ENCODE data around the gene ATP5PB.
A peak's percentile ranks its signal among the peaks of the same experiment; 100 is the strongest.

The ATP5PB gene

DNA sequence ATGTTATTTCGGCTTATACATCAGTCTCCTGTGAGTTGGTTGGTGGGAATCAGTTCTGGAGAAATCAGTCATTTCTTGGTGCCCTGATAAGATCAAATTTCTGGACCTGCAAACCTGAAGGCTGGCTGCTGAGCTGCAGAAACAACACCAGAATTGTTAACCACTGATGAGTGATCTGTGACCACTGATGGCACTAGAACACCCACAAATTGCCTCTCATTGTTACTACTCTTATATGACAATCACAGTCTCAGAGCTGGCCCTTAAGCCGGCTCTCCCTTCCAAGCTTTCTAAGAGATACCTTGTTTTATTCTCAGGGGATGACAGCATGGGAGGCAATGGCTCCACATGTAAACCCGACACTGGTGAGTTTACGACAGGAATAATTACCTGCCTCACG, 26.4 kb downstream of the ATP5PB start:
- peak; percentile 13 to 18 for DNase-seq (ENCODE audit: low read depth in 2 of 2)

DNA sequence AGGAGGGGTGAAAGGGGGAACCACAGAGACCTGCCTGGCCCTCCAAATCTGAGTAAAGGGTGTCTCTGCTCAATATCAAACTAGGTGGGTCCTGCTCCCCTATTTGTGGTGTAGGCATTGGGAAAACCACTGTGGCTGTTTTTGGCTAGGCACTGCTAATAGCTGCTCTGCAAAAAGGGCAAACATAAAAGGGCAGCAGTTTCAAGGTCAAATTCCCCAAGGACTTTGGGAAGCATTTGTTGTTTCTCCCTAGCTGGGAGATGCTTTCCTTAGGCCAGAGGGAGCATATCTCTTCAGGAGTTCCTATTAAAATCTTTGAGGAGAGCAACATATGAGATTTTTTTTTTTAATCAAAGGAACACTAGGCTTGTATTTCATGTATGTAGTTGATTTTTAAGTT, 26.9 kb downstream of the ATP5PB start:
- DNase-seq (ENCODE audit: low read depth in 2 of 2) = no peak

DNA sequence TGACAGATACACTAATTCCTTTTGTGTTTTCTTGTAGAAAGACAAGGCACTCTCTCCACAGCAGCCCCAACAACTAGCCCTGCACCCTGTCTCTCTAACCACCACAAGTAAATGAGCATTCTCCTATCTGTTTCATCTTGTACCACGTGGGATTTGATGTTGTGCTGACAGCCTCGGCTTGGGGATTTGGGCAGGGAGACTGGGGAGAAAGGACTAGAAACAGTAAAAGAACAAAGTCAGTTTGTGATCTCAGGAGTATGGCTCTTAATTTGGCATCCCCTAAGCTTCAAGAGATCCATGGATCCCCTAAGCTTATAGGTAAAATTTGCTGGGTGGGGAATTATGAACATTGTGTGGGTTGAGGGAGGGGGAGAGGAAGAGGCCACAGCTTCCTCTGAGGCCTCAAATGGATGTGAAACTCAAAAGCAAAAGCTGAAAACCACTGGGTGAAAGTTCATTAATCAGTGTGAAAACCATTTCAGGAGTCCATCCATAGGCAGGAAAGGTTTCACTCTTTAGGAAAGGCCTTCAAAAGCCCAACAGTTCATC, 27.6 kb downstream of the ATP5PB start:
- peak; percentile 10 to 14 for DNase-seq (ENCODE audit: low read depth in 2 of 2)

DNA sequence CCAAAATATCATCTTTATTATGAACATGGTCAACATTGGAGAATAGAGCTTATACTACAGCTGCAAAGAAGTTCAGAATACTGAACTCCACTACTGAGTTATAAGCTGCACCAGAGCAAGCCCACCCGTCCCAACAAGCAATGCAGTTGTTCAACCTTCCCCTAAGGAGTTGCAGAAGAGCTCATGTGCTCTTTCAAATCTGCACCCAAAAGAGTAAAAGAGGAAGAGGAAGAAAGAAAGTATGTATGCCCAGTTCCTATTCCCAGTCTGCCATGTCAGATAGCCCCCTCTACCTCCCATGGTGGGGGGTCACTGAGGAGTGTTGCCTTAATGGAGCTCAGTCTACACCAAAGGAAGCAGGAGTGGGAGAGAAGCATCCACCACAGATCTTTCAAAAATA, 31.4 kb downstream of the ATP5PB start:
- DNase-seq (ENCODE audit: low read depth in 2 of 2) = no peak

DNA sequence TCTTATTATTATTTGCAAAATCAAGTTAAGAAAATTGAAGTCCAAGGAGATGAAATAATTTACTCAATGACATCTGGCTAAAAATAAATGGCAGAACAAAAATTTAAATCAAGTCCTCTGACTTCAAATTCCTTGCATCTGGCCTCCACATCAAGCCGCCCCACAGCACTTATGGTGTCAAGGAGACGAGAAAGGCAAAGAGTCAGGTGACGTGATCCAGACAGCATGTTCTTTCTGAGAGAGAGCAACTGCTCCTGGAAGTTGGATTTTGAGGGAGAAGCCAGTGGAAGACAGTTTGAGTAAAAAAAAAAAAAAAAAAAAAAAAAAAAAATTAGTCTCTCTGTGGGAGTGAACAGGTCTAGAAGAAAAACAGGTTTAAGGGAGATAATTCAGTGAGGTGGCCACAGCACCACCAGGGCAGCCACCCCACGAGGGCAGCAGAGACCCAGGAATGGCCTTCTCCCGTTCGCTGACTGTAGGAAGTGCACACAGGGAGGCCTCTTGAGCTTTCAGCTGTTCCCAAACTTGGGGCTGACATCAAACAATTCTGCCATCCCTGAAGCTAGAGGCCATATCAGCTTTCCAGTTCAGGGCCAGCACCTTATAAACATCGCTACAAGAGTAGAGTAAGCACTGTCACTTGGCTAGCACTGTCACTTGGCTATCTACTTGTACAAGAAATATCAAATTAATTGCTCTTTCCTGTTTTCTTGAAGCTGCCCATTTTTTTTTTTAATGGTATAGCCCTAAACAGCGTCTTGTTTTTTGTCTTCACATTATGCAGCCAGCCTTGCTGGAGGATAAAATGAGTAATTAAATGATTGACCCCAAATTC, 32.3 kb downstream of the ATP5PB start:
- DNase-seq (ENCODE audit: low read depth in 2 of 2) = peak; percentile 32 to 49

DNA sequence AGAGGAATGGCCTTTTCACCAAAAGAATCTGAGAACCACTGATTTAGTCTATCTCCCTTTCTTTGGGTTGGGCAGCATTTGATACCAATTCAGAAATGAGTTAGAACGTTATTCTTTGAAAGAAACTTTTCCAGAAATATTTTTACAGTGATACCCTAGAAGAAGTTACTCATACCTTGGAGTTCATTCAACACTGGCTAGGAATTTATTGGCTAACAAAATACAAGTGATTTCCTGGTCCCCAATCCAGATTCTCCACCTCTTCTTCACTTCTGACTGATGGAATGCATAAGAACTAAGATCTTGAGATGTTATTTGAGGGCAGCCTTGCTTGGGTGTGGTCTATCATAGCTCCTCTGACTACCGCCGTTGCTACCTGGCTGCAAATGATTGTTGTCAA, 33.9 kb downstream of the ATP5PB start:
- DNase-seq (ENCODE audit: low read depth in 2 of 2) = no peak

DNA sequence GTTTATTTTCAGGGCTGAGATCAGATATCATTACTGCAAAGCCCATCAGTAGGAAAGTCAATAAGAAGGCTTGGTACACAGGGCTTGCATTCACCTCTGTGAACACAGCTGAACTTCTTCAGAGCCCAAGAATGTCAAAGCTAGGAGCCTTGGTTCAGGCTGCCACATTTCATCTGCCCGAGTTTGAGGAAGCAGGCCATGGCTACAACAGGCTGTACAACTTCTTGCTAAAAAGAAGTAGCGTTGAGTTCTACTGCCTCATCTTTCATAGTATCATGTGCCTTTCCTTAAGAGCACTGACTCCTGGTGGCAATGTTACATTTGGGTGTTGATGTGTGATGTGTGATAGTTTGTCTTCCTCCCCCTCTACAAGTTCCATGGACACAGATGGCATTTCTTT, 34.6 kb downstream of the ATP5PB start:
- DNase-seq (ENCODE audit: low read depth in 2 of 2) = no peak

DNA sequence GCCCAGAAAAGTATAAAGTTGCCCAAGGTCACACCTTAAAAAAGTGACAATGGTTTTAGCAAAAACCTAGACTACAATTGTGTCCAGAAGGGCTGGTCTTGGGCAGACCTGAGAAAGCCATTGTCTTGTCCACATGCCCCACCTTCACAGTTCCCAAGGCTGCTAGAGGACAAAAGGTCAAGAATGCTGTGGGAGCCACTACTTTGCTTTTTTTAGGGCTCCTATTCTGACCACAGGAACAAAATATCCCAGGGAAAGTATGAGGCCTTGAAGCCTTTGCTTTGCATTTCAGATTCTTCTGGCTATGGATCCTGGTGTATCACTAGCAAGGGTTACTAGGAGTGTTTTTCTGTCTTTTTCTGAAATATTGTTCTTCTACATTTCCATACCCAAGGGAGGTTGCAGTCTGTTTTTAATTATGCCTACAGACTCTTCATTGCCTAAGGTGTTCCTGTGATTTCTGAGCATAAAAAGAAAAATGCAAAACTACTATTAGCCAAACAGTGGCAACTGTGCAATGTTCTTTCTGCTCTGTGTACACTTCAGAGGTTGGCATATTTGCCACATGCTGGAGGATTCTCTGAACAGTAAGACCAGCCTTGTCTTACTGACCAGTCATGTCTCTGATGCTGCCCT, 35.2 kb downstream of the ATP5PB start:
- no peak for DNase-seq (ENCODE audit: low read depth in 2 of 2)

DNA sequence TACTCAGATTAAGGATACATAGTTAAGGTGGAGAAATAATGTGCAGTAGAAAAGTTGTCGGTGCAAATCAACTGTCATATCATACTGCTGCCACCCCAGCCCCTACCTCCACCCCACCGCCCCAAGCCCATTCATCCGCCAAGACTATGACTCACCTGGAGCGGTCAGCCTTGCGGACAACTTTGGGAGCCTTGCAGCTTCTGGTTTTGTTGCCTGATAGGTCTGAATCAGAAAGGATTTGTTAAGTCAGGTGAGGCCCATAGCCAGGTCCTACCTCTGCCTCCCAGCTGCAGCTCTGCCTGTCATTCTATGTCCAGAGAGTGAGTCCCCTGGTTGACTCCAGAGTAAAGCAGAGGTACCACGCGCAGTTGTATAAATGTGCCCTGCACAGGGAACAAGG, 37.2 kb downstream of the ATP5PB start:
- no peak for DNase-seq (ENCODE audit: low read depth in 2 of 2)

DNA sequence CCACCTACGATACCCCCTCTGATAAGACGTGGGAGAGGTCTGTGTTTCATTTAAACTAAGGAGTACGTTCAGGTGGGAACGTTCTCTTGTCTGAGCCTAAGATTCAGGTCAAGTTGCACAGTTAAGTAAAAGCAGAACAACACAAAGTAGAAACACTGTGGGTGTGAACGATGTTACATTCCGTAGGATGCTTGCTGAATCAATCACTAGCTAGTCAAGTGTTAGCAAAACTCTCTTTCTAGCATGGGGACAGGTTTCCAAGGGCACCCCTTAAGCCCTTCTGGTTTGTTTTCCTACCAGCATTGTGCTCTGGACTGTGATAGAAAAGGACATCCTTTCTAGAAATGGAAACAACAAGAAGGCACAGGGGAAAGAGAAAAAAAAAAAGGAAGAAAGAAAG, 37.9 kb downstream of the ATP5PB start:
- DNase-seq (ENCODE audit: low read depth in 2 of 2) = no peak

DNA sequence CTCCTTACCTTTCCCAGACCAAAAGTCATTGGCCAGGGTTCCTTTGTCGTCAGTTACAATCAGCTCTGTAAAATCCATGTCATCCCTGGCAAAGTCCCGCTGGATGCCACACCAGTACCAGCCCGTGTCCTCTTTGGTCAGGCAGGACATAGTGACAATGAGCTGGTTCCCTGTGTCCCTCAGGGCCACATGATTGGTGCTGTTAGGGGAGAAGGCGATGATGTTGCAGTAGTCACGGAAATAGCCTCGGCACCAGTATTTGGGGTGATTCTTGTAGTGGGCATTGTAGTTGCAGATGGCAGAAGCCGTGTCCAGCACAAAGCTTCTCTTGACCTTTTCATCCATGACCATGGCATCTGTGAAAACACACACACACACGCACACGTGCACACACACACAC, 39.4 kb downstream of the ATP5PB start:
- no peak for DNase-seq (ENCODE audit: low read depth in 2 of 2)

DNA sequence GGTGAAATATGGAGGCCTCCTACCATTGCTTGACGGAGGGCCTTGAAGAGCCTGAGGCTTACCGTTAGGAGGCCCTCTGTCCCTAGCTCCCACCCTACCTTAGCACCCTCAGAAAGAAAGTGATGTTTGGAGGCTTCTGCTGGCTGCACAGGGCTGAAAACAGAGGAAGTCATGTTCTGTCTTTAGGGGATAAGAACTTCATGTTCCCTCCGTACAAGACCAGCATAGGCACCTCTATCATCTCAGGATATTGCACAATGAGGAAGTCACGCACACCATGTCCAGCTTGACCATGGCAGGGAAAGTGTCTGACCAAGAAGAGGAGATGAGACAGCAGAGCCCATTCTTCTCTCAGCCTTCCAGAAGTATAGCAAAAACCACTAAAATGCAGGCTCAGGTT, 40.3 kb downstream of the ATP5PB start:
- DNase-seq (ENCODE audit: low read depth in 2 of 2) = no peak

DNA sequence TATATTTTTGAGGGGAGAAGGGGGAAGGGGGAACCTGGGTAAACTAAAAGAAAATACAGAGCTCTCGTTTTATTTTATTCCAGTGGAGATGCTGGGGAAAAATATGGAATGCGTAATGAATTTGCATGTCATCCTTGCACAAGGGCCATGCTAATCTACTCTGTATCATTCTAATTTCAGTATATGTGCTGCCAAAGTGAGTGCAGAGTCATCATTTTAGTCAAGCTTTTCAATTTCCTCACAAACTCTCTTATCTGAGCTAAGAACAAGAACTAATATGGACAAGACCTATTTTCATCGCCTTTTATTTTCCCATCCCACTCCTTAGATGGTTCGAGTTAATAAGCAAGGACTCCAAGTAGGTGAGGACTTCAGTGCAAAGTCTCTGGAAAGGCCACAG, 41.0 kb downstream of the ATP5PB start:
- DNase-seq (ENCODE audit: low read depth in 2 of 2) = no peak

DNA sequence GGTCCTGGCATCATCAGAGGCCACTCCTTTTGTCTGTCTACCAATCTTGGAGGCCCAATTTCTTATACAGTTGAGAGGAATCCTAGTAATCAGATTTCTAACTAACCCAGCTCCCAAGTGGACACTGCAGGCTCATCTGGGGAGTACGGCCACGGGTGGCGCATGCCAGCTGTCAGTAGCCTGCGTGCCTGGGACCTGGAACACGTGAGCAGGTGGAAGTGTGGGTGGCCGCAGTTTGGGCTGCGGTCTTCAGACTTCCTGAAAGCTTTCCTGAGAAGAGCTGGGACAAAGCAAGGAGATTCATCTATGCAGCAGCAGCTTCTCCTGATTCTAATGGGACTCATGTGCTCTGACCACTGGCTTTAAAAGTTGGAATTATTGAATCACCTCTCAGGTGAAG, 41.8 kb downstream of the ATP5PB start:
- no peak for DNase-seq (ENCODE audit: low read depth in 2 of 2)

DNA sequence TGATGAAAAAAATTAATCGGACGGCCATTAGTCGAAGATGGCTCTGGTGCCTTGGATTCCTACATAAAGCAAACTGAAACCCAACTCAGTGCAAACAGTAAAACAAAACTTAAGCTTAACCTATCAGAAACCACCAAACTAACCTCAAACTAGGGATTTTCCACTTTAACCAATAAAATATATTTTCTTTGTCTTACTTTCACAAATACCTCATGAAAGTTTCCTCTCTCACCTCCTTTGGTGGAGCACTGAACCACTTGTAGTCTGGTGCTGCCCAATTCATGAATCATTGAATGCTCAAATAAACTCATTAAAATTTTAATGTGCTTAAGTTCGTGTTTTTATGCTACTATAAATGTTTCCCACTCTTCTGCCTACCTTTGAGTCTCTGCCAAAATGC, 47.1 kb downstream of the ATP5PB start:
- DNase-seq (ENCODE audit: low read depth in 2 of 2) = no peak

DNA sequence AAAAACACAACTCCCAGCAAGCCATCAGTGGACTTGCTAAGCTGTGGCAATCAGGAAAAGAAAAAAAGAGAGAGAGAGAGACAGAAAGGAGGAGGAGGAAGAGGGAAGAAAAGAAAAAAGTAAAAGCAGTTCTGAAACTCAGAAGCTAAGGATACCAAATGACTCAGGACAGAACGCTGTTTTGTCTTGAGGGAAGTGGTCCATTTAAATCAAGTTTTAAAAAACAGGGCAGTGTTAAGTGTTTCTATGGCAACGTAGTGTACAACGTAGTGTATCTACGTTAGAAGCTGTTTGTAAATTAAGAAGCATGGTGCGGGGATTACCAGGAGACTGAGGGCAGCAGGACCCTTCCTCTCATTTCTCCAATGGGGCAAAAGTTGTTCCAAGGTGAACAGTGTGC, 48.3 kb downstream of the ATP5PB start:
- no peak for DNase-seq (ENCODE audit: low read depth in 2 of 2)

DNA sequence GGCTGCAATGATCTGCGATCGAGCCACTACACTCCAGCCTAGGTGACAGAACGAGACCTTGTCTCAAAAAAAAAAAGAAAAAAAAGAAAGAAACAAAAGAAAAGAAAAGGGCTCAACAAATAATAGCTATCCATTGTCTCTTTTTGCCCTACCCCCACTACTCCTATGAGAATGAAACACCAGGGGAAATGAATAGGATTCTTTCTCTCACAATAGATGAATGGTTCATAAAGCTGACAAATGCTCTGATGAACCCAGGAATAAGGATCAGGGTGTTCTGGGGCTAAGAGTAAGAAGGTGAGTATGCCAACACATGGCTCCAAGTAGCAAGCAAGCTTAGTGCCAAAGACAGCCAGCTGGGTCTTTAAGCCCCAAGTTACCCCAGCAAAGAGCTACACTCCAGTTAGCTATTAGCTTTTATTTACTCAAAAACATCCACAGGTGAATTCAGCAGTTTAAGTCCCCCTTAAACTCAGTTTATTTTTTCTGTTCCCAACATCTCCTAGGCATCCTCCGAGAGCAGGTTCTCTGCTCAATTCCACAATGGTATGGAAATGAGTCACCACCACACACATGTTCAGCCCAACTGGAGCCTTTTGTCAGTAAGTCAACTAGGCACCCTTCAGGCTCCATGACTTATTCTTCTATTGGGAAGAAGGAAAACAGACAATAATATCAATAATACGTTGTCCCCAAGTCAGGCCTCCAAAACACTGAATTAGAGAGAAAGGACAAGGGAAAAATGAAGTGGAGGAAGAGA, 49.9 kb downstream of the ATP5PB start:
- no peak for DNase-seq (ENCODE audit: low read depth in 2 of 2)

DNA sequence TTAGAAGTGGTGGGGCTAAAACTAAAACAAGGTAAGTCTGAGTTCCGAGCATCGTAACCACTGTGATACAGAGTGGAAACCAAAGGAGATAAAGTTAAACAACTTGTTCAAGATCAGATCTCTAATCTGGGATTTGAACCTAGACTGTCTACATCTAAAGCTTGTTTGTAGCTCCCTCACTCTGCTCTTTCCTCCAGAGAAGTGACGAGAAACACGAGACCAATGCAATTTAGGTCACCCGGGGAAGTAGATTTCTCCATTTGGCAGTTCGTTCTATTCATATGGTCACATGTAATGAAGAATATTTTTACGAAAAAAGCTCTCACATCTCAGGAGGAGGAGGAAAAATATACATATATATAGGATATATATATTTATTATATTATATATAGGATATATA, 52.4 kb downstream of the ATP5PB start:
- no peak for DNase-seq (ENCODE audit: low read depth in 2 of 2)

DNA sequence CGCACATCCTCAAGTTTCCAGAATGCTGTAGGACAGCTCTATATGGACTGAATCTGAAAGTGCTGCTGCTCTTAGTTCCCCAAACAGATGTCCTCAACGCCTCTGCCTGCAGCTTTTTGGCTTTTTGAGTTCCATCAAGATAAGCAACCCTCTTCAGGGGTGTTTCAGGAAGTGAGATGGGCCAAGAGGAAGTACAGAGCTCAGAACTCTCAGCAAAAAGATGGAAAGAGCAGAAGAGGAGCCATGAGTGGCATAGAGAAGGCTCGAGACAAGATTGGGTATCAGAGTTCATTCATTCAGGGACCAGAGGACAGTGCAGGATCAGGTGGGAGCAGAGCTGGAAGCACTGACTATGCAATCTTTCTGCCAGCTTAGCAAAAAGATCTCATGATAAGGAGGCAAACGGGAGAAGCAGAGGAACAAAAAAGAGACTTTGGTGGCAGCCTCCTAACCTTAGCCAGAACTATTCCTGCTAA, 54.4 kb downstream of the ATP5PB start, which contains the start of the genes ADORA3 and TMIGD3:
ADORA3 (minus strand) TSS at position 49 of the 476 bp plus-strand sequence. CDS start 279 bp downstream, outside the sequence.
TMIGD3 (minus strand) TSS at position 49 of the 476 bp plus-strand sequence. CDS start 279 bp downstream, outside the sequence.
- DNase-seq (ENCODE audit: low read depth in 2 of 2) = no peak

DNA sequence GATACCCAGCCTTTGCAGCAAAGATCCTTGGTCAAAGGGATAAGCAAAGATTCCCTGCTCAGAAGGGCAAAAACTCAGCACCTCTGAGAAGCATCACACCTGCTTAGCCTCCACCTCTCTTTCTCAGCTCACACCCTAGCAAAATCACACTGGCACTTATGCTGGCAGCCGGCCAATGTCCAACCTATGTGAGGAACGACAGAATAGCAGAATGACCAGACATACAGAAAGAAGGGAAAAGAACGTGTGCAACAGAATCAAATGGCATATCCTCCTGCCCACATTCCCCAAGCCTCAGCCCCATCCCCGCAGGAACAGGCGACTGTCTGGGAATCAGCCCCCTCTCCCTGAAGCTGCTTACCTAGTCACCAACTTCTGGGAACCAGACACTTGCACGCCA, 54.8 kb downstream of the ATP5PB start:
- no peak for DNase-seq (ENCODE audit: low read depth in 2 of 2)

DNA sequence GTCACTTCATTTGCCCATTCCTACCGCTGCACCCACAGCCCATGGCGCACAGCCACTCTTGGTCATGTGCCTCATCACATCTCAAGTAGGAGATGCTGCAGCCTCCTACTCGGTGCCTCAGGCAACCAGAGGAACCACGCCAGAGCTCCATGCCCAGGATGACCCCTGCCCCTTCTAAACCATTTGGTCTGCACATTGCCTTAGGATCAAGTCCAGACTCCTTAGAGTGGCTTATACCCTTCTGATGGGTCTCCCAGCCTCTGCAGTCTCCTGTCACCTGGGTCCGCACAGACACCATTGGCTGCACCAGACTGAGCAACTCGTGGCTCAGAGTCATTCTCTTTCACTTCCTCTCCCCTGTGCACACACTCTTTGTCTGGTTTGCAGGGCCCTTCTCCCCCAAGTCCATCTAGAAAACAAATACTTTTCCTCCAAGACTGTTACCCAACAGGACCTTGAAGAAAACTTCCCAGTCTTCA, 56.4 kb downstream of the ATP5PB start:
- no peak for DNase-seq (ENCODE audit: low read depth in 2 of 2)

DNA sequence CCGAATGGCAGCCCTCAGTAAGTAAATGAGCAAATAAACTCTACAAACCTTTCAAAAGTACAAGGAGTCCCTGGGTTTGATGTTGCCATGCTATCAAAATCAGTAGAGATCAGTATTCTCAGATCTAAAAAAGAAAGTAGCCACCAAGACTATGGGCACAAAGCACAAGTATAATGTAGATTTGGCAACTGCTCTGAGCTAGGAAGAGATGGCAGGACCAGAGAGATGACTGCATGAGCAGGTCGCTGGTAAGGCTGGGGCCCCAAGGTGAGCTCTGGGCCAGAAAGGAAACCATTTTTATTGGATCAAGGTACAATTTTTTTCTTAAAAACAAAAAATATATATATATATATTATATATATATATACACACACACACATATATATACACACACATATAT, 57.3 kb downstream of the ATP5PB start:
- no peak for DNase-seq (ENCODE audit: low read depth in 2 of 2)
